ENCODE data around the gene IRF2.
"Not testable (repeated sequence)": the region's sequence is repeated elsewhere in the genome, so short reads cannot be mapped to it uniquely, and the experiment has no call there.

DNA sequence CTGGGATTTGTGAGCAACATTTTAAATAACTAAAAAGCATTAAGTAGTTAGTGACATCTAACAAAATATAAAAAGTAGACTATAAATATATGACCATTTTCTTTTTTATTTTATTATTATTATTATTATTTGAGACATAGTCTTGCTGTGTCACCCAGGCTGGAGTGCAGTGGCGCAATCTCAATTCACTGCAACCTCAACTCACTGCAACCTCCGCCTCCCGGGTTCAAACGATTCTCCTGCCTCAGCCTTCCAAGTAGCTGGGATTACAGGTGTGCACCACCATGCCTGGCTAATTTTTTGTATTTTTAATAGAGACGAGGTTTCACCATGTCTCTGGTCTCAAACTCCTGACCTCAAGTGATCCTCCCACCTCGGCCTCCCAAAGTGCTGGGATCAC, 128.1 kb downstream of the IRF2 start:
- TF ChIP-seq, protein P1, sequence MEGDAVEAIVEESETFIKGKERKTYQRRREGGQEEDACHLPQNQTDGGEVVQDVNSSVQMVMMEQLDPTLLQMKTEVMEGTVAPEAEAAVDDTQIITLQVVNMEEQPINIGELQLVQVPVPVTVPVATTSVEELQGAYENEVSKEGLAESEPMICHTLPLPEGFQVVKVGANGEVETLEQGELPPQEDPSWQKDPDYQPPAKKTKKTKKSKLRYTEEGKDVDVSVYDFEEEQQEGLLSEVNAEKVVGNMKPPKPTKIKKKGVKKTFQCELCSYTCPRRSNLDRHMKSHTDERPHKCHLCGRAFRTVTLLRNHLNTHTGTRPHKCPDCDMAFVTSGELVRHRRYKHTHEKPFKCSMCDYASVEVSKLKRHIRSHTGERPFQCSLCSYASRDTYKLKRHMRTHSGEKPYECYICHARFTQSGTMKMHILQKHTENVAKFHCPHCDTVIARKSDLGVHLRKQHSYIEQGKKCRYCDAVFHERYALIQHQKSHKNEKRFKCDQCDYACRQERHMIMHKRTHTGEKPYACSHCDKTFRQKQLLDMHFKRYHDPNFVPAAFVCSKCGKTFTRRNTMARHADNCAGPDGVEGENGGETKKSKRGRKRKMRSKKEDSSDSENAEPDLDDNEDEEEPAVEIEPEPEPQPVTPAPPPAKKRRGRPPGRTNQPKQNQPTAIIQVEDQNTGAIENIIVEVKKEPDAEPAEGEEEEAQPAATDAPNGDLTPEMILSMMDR (IDR thresholded peaks at IDR 0.05): not testable (repeated sequence)
- not testable (repeated sequence) for TF ChIP-seq EZH2, EZH2phosphoT487 (IDR thresholded peaks at IDR 0.05)

Data from neural progenitor cell (in vitro differentiated cells).